ENCODE results near the gene FARP1. TPM values are rescaled to one million over a fixed set of nuclear protein-coding genes. Genes with fewer than 3 reads are reported as not detected.

Gene FARP1
- total and polyA plus RNA-seq, 10 of the 15 experiments (the other 5 are each of a cell fraction or from before 2014, with no cell fraction given) = 0.17 to 6.9 (median 0.68) TPM

DNA sequence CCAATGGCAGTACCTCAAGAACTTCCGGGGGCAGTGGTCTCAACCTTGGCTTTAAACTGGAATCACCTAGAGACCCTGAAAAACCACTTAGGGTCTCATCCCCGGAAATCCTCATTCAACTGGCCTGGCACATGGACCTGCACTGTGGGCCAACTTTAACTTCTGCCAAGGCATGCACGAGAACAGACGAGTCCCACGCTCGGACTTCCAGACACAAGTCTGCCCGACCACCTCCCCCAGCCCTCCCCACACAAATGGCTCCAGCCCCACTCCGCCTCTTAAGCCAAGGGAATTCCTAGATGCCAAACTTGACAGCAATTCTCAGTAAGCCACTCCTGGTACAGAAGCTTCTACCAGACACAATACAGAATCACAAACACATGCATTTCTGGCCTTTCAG lies 320.1 kb downstream of the FARP1 start:
- RAD21 ChIA-PET (ENCODE audit: unreplicated experiment) = no interaction called here

More for the DNA sequence above, 320.1 kb downstream of the FARP1 start:
- CTCF ChIA-PET = no interaction called here
- Histone ChIP-seq H3K27ac (ENCODE audit: control insufficient read depth, insufficient read depth) (no peak overlapping the region), H2AFZ (ENCODE audit: control insufficient read depth, low read depth, low read length) (no peak overlapping the region), H3K4me1 (ENCODE audit: control insufficient read depth, insufficient read depth, low read length) (no peaks in the 10 kb centered on the region), H3K4me2 (ENCODE audit: control insufficient read depth, insufficient read depth) (no peak overlapping the region), H3K9ac (ENCODE audit: control insufficient read depth, insufficient read depth, low read length) (no peak overlapping the region), H3K9me3 (replicated peaks; ENCODE audit: control insufficient read depth, insufficient read depth, low read length) (no peaks in the 10 kb centered on the region), H3K79me2 (ENCODE audit: control insufficient read depth, insufficient read depth, low read length) (no peaks in the 10 kb centered on the region), H3K36me3 (ENCODE audit: control insufficient read depth in 2 of 2, insufficient read depth in 2 of 2, low read length in 1 of 2) (peaks cover 34% of the 10 kb centered on the region in 2 experiments), H4K20me1 (ENCODE audit: control insufficient read depth, insufficient read depth) (no peaks in the 10 kb centered on the region; the same call in 1 of the 2 replicates), H3K4me3 (no peak overlapping the region), H3K27me3 (replicated peaks in 1 of 2; ENCODE audit: control insufficient read depth in 2 of 2, insufficient read depth in 2 of 2, low read length in 1 of 2) (no peaks in the 10 kb centered on the region)
- WGBS (ENCODE audit: insufficient coverage, insufficient replicate concordance, low lambda C conversion rate, missing lambda C conversion rate) = 95% methylated on average over 8 of the region's 8 CpGs
- BruUV-seq (replicated peaks) = no TSS peak
- intact Hi-C loops (cut with micrococcal nuclease; ENCODE audit: unreplicated experiment) (no loop called here), in situ Hi-C loops (cut with MboI) (no loop called here)
- POLR2A ChIA-PET = interaction anchor here (0.5 kb wide), 1 partner anchor 25 kb away, joined by 5 read pairs; no protein-coding TSS in a partner anchor
- TF ChIP-seq RELA (IDR thresholded peaks at IDR 0.05; ENCODE audit: borderline replicate concordance, partially characterized antibody) = no peak
- TF ChIP-seq MYB (IDR thresholded peaks at IDR 0.05; ENCODE audit: borderline replicate concordance, low read depth, low read length) = no peak
- TF ChIP-seq CHD2 (IDR thresholded peaks at IDR 0.05; ENCODE audit: borderline replicate concordance, low read depth, low read length) = no peak
- TF ChIP-seq MEF2A (IDR thresholded peaks at IDR 0.05; ENCODE audit: insufficient read depth, low read depth, low read length) = no peak
- TF ChIP-seq, protein P1, sequence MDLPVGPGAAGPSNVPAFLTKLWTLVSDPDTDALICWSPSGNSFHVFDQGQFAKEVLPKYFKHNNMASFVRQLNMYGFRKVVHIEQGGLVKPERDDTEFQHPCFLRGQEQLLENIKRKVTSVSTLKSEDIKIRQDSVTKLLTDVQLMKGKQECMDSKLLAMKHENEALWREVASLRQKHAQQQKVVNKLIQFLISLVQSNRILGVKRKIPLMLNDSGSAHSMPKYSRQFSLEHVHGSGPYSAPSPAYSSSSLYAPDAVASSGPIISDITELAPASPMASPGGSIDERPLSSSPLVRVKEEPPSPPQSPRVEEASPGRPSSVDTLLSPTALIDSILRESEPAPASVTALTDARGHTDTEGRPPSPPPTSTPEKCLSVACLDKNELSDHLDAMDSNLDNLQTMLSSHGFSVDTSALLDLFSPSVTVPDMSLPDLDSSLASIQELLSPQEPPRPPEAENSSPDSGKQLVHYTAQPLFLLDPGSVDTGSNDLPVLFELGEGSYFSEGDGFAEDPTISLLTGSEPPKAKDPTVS (IDR thresholded peaks at IDR 0.05; ENCODE audit: low read depth, low read length) = no peak
- TF ChIP-seq ZNF24 (IDR thresholded peaks at IDR 0.05) = no peak
- TF ChIP-seq RAD21 (IDR thresholded peaks at IDR 0.05; ENCODE audit: insufficient read depth, low read depth, low read length) = no peak
- TF ChIP-seq, protein P2, sequence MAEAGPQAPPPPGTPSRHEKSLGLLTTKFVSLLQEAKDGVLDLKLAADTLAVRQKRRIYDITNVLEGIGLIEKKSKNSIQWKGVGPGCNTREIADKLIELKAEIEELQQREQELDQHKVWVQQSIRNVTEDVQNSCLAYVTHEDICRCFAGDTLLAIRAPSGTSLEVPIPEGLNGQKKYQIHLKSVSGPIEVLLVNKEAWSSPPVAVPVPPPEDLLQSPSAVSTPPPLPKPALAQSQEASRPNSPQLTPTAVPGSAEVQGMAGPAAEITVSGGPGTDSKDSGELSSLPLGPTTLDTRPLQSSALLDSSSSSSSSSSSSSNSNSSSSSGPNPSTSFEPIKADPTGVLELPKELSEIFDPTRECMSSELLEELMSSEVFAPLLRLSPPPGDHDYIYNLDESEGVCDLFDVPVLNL (IDR thresholded peaks at IDR 0.05; ENCODE audit: low read depth, low read length) = no peak
- no peak for TF ChIP-seq PML (IDR thresholded peaks at IDR 0.05; ENCODE audit: low read length)
- no peak for TF ChIP-seq ESRRA (IDR thresholded peaks at IDR 0.05; ENCODE audit: low read length)
- no peak for TF ChIP-seq NFYB (IDR thresholded peaks at IDR 0.05; ENCODE audit: insufficient read depth, low read depth, low read length)
- no peak for TF ChIP-seq MEF2B (IDR thresholded peaks at IDR 0.05; ENCODE audit: partially characterized antibody, poor library complexity, severe bottlenecking)
- no peak for TF ChIP-seq KAT2A (conservative IDR thresholded peaks at IDR 0.05; ENCODE audit: control insufficient read depth, low read depth, low read length)
- TF ChIP-seq CBX5 (IDR thresholded peaks at IDR 0.05; ENCODE audit: low read depth) = no peak
- TF ChIP-seq NR2C2 (IDR thresholded peaks at IDR 0.05; ENCODE audit: borderline replicate concordance, control insufficient read depth, insufficient read length, low read depth) = no peak
- SMC1A ChIA-PET (ENCODE audit: uncharacterized antibody, unreplicated experiment) = interaction anchor here (1.3 kb wide), 1 partner anchor 190 kb away, joined by 4 read pairs; no protein-coding TSS in a partner anchor
- ATAC-seq (no peak), FAIRE-seq (no peak), DNase-seq (ENCODE audit: low read depth, low spot score) (no peak)
